ENCODE measurements around the gene PFKFB1. TPM values are rescaled to one million over a fixed set of nuclear protein-coding genes. Genes with fewer than 3 reads are reported as not detected.
"Not testable (repeated sequence)": the region's sequence is repeated elsewhere in the genome, so short reads cannot be mapped to it uniquely, and the experiment has no call there.

Gene PFKFB1
- total and polyA plus RNA-seq, 2 donors (not counting 1 experiment from before 2014, with no cell fraction given), result under 0.01 TPM; not detected in 1

DNA sequence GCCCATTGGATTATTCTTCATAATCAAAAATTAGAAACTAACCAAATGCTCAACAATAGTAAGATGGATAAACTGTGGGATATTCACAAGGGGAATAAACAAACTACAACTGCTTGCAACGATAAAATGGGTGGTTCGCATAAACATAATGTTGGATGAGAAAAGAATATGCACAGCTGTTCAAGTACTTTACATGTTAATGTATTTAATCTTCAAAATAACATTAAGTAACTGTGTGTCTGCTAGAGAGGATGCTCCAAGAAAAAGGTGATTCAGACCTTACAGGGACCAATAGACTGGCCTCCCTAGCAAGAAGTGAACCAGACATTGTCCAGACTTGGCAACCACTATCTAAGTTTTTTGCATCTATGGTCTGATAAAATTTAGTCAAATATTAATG, 2.3 kb downstream of the PFKFB1 start:
- Histone ChIP-seq H4K20me1 (ENCODE audit: control insufficient read depth, extremely low read depth, insufficient read depth, low read length) (no peaks in the 10 kb centered on the region), H3K27me3 (ENCODE audit: control insufficient read depth, insufficient read depth, low read length) (no peaks in the 10 kb centered on the region), H3K4me3 (replicated peaks in 1 of 4; ENCODE audit: control extremely low read depth in 1 of 4, insufficient read depth in 1 of 4, low read depth in 3 of 4, low read length in 4 of 4) (no peak overlapping the region), H3K27ac (ENCODE audit: insufficient read depth, low read length) (no peak overlapping the region), H3K36me3 (ENCODE audit: control insufficient read depth, insufficient read depth, low read length) (no peaks in the 10 kb centered on the region), H3K9me3 (ENCODE audit: control insufficient read depth, insufficient read depth, low read depth, low read length) (no peaks in the 10 kb centered on the region), H3K4me2 (ENCODE audit: extremely low read depth, insufficient read depth, low read length) (no peak overlapping the region), H3K79me2 (ENCODE audit: control insufficient read depth, insufficient read depth, low read length) (no peaks in the 10 kb centered on the region), H2AFZ (ENCODE audit: low read length) (no peak overlapping the region), H3K9ac (ENCODE audit: insufficient read depth, low read length) (no peak overlapping the region), H3K4me1 (ENCODE audit: control insufficient read depth, extremely low read depth, insufficient read depth, low read length) (no peaks in the 10 kb centered on the region)
- TF ChIP-seq CTCF (conservative IDR thresholded peaks at IDR 0.05 in 1 of 2, IDR thresholded peaks at IDR 0.05 in 1 of 2; ENCODE audit: low read depth in 1 of 2, low read length in 2 of 2) (no peak), EZH2 (IDR thresholded peaks at IDR 0.05; ENCODE audit: low read length, missing control alignments) (no peak)
- DNase-seq (ENCODE audit: low read depth in 2 of 2), result no peak

DNA sequence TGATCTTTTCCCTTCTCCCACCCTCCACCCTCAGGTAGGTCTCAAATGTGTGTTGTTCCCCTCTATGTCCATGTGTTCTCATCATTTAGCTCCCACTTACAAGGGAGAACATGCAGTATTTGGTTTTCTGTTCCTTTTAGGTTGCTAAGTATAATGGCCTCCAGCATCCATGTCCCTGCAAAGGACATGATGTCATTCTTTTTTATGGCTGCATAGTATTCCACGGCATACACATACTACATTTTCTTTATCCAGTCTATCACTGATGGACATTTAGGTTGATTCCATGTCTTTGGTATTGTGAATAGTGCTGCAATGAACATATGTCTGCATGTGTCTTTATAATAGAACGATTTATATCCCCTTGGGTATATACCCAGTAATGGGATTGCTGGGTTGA, 10.7 kb downstream of the PFKFB1 start:
- H4K20me1 ChIP-seq (ENCODE audit: control insufficient read depth, extremely low read depth, insufficient read depth, low read length); H3K4me1 ChIP-seq (ENCODE audit: control insufficient read depth, extremely low read depth, insufficient read depth, low read length); H3K79me2 ChIP-seq (ENCODE audit: control insufficient read depth, insufficient read depth, low read length): not testable (repeated sequence)

GRCh38 chrX:54980334-54980733, 13.7 kb downstream of the PFKFB1 start:
- DNase-seq (ENCODE audit: low read depth in 2 of 2), result no peak
- H3K36me3 ChIP-seq (ENCODE audit: control insufficient read depth, insufficient read depth, low read length), result no peaks in the 10 kb centered on the region
- no peak overlapping the region for H3K4me2 ChIP-seq (ENCODE audit: extremely low read depth, insufficient read depth, low read length)
- no peak overlapping the region for H3K27ac ChIP-seq (ENCODE audit: insufficient read depth, low read length)
- no peaks in the 10 kb centered on the region for H3K4me1 ChIP-seq (ENCODE audit: control insufficient read depth, extremely low read depth, insufficient read depth, low read length)
- no peak overlapping the region for H3K9ac ChIP-seq (ENCODE audit: insufficient read depth, low read length)
- no peaks in the 10 kb centered on the region for H3K9me3 ChIP-seq (ENCODE audit: control insufficient read depth, insufficient read depth, low read depth, low read length)
- TF ChIP-seq CTCF (conservative IDR thresholded peaks at IDR 0.05 in 1 of 2, IDR thresholded peaks at IDR 0.05 in 1 of 2; ENCODE audit: low read depth in 1 of 2, low read length in 2 of 2) (no peak), EZH2 (IDR thresholded peaks at IDR 0.05; ENCODE audit: low read length, missing control alignments) (no peak)
- no peaks in the 10 kb centered on the region for H3K79me2 ChIP-seq (ENCODE audit: control insufficient read depth, insufficient read depth, low read length)
- no peaks in the 10 kb centered on the region for H3K27me3 ChIP-seq (ENCODE audit: control insufficient read depth, insufficient read depth, low read length)
- no peak overlapping the region for H2AFZ ChIP-seq (ENCODE audit: low read length)
- H3K4me3 ChIP-seq (replicated peaks in 1 of 4; ENCODE audit: control extremely low read depth in 1 of 4, insufficient read depth in 1 of 4, low read depth in 3 of 4, low read length in 4 of 4), result no peak overlapping the region
- H4K20me1 ChIP-seq (ENCODE audit: control insufficient read depth, extremely low read depth, insufficient read depth, low read length), result no peaks in the 10 kb centered on the region

More for the DNA sequence above, 10.7 kb downstream of the PFKFB1 start:
- not testable (repeated sequence) for H3K4me2 ChIP-seq (ENCODE audit: extremely low read depth, insufficient read depth, low read length); H3K27me3 ChIP-seq (ENCODE audit: control insufficient read depth, insufficient read depth, low read length); H3K9me3 ChIP-seq (ENCODE audit: control insufficient read depth, insufficient read depth, low read depth, low read length); H3K36me3 ChIP-seq (ENCODE audit: control insufficient read depth, insufficient read depth, low read length); DNase-seq (ENCODE audit: low read depth in 2 of 2); H3K9ac ChIP-seq (ENCODE audit: insufficient read depth, low read length); H3K4me3 ChIP-seq (replicated peaks in 1 of 4; ENCODE audit: control extremely low read depth in 1 of 4, insufficient read depth in 1 of 4, low read depth in 3 of 4, low read length in 4 of 4); H2AFZ ChIP-seq (ENCODE audit: low read length); H3K27ac ChIP-seq (ENCODE audit: insufficient read depth, low read length)
